Measurements from ENCODE around the gene CFAP107.

Gene CFAP107

DNA sequence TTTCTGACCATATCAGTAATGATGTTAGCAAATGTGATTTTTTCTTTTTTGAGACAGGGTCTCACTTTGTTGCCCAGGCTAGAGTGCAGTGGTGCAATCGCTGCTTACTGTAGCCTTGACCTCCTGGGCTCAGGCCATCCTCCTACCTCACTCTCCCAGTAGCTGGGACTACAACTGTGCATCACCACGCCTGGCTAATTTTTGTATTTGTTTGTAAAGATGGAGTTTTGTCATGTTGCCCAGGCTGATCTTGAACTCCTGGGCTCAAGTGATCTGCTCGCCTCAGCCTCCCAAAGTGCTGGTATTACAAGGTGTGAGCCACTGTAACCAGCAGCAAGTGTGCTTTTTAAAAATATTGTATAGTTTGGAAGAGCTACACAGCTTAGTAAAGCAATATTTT, 4.1 kb upstream of the CFAP107 start:
- no peak for DNase-seq (ENCODE audit: low read depth)

- no peak for DNase-seq (ENCODE audit: low read depth)
These were observed 641 bp upstream of the CFAP107 start for GRCh38 chr1:12745126-12745991.

GRCh38 chr1:12748778-12749355, 2.9 kb downstream of the CFAP107 start:
- DNase-seq (ENCODE audit: low read depth), result no peak

DNA sequence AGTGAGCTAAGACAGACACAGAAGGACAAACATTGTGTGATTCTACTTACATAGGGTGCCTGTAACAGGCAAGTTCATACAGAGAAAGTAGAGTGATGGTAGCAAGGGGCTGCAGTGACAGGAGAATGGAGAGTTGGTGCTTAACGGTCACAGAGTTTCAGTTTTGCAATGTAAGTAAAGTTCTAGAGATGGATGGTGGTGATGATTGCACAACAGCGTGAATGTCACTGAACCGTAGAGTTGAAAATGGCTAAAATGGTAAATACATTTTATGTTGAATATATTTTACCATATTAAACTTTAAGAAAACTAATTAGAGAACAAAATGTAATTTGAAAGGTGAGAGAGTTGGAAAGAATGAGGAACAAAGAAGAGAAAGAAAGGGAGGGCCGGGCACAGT, 8.7 kb downstream of the CFAP107 start:
- no peak for DNase-seq (ENCODE audit: low read depth)

DNA sequence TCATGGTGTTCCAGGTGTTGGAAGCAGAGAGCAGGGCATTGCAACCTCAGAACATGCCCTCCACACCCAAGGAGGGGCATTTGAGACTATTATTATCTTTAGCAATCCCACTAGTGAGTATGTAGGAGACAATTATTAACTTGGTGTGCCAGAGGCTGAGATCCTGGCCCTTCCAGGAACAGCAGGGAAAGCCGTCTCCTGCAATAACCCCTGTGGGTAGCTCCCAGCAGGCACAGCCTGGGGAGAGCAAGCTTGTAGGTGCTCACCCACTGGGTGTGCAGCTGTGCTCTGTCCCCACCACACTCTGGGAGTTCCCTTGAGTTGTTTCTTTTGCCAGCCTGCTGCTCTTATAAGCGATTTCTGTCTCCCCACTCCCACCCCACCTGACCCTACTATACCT, 10.3 kb downstream of the CFAP107 start:
- no peak for DNase-seq (ENCODE audit: low read depth)

DNA sequence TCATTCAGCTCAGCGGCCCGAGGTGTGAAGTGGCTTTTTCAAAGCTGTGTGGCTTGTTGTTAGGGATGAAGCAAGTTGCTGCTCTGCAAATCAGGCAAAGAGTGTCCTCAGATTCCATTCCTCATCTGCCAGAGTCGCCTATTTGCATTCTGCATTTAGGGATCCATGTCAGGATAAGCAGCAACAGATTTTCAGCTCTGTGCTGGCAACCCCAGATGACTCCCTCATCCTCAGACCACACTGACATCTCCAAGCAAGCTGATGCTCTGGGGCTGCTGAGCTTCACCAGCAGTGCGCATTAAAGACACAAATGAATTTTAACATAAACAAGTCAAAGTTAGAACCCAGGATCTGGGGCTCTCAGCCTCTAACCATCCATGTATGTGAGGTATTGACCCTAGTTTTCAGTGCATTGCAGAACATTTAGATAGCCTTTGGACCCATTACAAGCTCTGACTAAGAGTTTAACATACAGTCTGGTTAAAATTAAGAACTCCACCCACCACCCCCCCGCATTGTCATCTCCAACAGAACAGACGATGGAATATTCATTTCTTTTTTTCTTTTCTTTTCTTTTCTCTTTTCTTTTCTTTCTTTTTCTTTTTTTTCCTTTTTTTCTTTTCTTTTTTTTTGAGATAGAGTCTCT, 10.9 kb downstream of the CFAP107 start:
- DNase-seq (ENCODE audit: low read depth), result no peak

GRCh38 chr1:12757836-12758235, 11.8 kb downstream of the CFAP107 start:
- no peak for DNase-seq (ENCODE audit: low read depth)

DNA sequence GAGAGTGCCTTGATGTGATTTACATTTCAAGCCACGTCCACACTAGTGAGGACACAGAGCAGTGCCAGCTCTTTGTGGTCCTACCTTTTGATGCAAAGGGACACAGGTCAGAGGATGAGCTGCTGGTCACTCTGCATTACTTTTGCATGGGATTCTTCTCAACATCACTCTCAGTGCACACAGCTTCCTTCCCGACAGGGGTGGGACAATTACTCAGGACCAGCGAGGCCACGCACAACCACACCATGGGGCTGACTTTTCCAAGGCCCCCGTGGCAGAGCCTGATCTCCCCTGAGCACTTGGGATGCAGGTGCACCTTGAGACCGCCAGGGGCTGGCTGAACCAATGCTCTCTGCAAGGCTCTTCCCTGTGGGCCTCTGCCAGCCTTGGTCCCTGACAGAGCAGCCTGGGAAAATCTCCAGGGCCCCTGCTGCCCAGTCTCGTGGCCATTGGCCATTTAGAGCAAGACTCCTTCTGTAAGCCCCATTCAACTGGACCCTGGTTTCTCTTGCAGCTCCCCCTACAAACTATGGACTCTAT, 14.3 kb downstream of the CFAP107 start:
- DNase-seq (ENCODE audit: low read depth), result no peak

- DNase-seq (ENCODE audit: low read depth), result no peak
These were observed 15.8 kb downstream of the CFAP107 start for GRCh38 chr1:12761781-12762180.

GRCh38 chr1:12762766-12763165, 16.8 kb downstream of the CFAP107 start:
- DNase-seq (ENCODE audit: low read depth), result no peak

- no peak for DNase-seq (ENCODE audit: low read depth)
These were observed 17.5 kb downstream of the CFAP107 start for GRCh38 chr1:12763479-12763878.

DNA sequence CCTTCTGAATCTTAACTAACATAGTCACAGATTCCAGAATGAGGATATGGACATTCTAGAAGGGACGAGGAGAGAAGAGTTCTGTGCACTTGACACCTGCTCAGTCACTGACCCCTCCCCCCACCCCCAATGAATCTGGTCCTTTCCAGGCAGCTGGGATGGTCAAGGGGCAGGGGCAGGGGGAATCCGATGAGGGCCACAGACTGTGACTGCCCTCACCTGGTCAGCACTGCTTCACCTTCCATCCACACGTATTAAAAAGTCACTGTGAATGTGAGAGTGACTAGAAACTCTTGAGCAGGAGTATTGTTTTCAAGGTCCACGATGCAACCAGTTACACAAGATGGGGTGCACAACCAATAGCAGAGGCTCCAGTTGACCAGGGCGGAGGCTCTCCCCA, 18.0 kb downstream of the CFAP107 start:
- no peak for DNase-seq (ENCODE audit: low read depth)

DNA sequence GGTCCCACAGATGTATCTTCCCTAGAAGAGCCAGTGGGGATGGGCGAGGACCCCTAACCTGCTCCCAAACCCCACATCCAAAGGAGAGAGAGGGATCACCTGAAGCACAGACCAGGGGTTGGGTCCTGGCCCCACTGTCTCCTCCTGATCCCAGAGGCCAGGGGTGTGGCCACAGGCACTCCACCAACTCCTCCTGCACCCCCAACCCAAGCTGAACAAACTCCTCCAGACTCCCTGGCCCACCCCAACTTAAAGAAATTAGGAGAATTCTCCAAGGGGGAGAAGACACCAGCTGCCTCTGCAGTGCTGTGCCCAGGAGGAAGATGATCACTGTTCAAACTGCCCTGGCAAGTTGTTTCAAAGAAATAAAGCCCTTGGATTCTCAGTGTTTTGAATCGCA, 23.0 kb downstream of the CFAP107 start:
- DNase-seq (ENCODE audit: low read depth), result no peak

DNA sequence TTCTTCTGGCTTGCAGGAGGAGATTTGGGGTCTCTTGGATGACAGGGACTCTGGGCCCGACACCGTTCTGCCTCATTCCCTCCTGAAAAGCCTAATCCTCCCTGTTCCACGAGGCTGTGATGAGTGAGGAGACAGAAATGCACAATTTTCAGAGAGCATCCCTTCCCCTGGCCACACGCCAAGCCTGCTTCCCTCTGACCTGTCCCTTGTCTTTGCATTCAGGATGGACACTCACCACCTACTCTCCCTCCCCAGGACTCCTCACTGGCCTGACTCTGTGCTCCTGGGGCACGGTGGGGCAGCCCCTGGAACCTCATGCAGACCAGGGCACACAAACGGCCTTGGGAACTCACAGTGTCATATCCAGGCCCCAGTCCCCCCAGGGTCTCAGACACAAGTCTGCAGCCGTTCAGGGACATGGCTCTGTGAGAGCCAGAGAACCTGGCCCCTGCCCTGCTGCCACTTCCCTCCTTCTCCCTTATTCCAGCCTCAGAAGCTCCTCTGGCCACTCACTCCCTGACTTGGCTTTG, 24.0 kb downstream of the CFAP107 start:
- DNase-seq (ENCODE audit: low read depth), result no peak

GRCh38 chr1:12770620-12771019, 24.6 kb downstream of the CFAP107 start:
- no peak for DNase-seq (ENCODE audit: low read depth)

DNA sequence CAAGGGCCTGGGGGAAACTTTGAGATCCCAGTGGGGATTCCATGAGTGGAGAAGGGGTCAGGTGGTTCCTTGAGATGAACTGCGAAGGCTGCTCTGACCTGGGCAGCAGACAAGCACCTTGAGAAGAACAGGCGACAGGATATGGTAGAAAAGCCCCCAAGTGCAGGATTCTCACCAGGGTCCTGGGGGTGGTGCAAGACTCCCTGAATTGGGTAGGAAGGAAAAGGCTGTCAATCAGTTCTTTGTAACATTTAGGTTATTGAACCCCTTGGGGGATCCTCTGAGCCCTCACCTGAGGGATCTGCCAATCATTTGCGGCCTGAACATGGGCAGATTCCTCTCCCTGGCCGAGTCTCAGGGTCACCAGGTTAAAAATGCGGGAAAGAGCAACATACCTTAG, 25.2 kb downstream of the CFAP107 start:
- no peak for DNase-seq (ENCODE audit: low read depth)

- no peak for DNase-seq (ENCODE audit: low read depth)
These were observed 26.5 kb downstream of the CFAP107 start for GRCh38 chr1:12772520-12772919.

DNA sequence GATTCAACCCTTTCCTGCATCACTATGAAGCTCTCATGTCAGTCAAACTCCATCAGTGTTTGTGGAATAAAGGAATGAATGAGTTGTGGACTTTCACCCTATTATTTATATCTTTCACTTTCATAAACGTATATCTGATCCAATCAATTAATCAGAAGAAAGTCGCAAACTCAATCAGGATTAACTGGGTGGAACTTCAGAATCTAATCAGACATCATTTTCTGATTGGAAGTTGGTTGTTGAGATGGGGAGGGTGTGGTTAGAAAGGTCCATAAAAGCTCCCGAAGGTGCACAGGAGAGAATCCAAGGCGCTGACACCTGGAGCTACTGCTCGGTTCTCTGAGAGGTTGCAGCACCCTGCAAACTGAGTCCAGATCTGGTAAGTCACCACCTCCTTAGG, 27.4 kb downstream of the CFAP107 start, which contains the start of gene PRAMEF12:
Gene PRAMEF12, plus strand, starts transcription at position 301 of the 400 bp plus-strand sequence. CDS start 1,130 bp downstream, outside the sequence.
- DNase-seq (ENCODE audit: low read depth), result no peak

DNA sequence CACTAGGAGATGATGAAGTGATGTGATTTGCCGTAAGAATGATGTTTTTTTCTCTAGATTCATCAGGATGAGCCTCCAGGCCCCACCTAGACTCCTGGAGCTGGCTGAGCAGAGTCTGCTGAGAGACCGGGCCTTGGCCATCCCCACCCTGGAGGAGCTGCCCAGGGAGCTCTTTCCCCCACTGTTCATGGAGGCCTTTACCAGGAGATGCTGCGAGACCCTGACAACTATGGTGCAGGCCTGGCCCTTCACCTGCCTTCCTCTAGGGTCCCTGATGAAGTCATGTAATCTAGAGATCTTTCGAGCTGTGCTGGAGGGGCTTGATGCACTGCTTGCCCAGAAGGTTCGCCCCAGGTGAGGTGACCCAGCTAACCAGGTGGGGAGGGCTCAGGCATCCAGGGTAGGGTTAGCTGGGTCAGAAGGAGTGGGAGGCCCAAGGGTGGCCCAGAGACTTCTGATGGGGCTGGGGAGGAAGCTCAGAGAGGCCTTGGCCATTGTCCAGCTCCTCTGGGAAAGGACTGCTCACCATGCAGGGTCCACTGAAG, 28.9 kb downstream of the CFAP107 start:
- no peak for DNase-seq (ENCODE audit: low read depth)

GRCh38 chr1:12775443-12775842, 29.4 kb downstream of the CFAP107 start:
- no peak for DNase-seq (ENCODE audit: low read depth)

GRCh38 chr1:12776801-12777557, 31.0 kb downstream of the CFAP107 start:
- no peak for DNase-seq (ENCODE audit: low read depth)

GRCh38 chr1:12778061-12778460, 32.1 kb downstream of the CFAP107 start:
- DNase-seq (ENCODE audit: low read depth), result no peak

Data from stimulated activated CD8-positive, alpha-beta memory T cell treated with anti-CD3 and anti-CD28 coated beads, Interleukin-4, amount 100 ng/mL, for 24 hours (primary cell).